Measurements from ENCODE around the gene BATF. TPM values are rescaled to one million over a fixed set of nuclear protein-coding genes. Genes with fewer than 3 reads are reported as not detected.

BATF gene
- total RNA-seq, 1 experiment from 2014 or later: not detected

DNA sequence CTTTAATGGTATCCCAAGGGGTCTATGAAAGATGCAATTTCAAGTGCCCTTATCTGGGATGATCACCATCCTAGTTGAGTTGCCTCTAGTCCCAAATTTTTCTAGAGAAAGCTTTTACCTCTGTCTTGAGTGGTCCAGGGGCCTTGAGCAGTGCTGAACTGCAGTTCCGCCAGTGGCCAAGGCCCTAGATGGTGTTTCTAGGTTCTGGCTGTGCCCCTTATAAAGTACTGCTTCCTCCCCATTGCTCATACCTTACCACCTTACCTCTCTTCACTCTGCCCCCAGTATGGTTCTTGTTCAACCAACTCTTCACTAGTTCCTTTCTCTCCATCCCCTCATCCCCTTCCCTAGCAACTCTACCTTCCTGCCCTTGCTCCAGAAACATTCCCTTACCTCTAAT is 3.7 kb downstream of the BATF start:
- ATAC-seq: no peak
- ChIA-PET POLR2A (interaction anchor here (0.7 kb wide), 1 partner anchor 8 kb away, joined by 12 read pairs; no protein-coding TSS in a partner anchor), CTCF (no interaction called here)
- no peaks in the 10 kb centered on the region for H3K4me1 ChIP-seq (ENCODE audit: control insufficient read depth, insufficient read depth, low read length)
- no peaks in the 10 kb centered on the region for H3K27me3 ChIP-seq (ENCODE audit: control insufficient read depth, insufficient read depth, low read length)
- H3K27ac ChIP-seq (ENCODE audit: low read length): no peak overlapping the region
- no peak overlapping the region for H3K4me3 ChIP-seq (ENCODE audit: low read depth in 2 of 2, low read length in 2 of 2)
- no peaks in the 10 kb centered on the region for H3K36me3 ChIP-seq (ENCODE audit: control insufficient read depth, insufficient read depth, low read length)
- intact Hi-C loops (cut with micrococcal nuclease; ENCODE audit: unreplicated experiment) (no loop called here), in situ Hi-C loops (cut with HindIII; ENCODE audit: low pct_unique_long_range_greater_than_20kb, low sequenced_read_pairs) (no loop called here)
- H3K9me3 ChIP-seq (ENCODE audit: control insufficient read depth, insufficient read depth, low read depth, low read length): no peaks in the 10 kb centered on the region
- BruUV-seq (replicated peaks): no TSS peak
- no peak for DNase-seq (ENCODE audit: low read depth, low spot score)
- TF ChIP-seq, protein P1, sequence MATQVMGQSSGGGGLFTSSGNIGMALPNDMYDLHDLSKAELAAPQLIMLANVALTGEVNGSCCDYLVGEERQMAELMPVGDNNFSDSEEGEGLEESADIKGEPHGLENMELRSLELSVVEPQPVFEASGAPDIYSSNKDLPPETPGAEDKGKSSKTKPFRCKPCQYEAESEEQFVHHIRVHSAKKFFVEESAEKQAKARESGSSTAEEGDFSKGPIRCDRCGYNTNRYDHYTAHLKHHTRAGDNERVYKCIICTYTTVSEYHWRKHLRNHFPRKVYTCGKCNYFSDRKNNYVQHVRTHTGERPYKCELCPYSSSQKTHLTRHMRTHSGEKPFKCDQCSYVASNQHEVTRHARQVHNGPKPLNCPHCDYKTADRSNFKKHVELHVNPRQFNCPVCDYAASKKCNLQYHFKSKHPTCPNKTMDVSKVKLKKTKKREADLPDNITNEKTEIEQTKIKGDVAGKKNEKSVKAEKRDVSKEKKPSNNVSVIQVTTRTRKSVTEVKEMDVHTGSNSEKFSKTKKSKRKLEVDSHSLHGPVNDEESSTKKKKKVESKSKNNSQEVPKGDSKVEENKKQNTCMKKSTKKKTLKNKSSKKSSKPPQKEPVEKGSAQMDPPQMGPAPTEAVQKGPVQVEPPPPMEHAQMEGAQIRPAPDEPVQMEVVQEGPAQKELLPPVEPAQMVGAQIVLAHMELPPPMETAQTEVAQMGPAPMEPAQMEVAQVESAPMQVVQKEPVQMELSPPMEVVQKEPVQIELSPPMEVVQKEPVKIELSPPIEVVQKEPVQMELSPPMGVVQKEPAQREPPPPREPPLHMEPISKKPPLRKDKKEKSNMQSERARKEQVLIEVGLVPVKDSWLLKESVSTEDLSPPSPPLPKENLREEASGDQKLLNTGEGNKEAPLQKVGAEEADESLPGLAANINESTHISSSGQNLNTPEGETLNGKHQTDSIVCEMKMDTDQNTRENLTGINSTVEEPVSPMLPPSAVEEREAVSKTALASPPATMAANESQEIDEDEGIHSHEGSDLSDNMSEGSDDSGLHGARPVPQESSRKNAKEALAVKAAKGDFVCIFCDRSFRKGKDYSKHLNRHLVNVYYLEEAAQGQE (IDR thresholded peaks at IDR 0.05; ENCODE audit: insufficient read depth in 1 of 2, low read depth in 2 of 2, low read length in 1 of 2): no peak
- TF ChIP-seq CTCF (IDR thresholded peaks at IDR 0.05) (no peak), SIN3A (IDR thresholded peaks at IDR 0.05; ENCODE audit: borderline replicate concordance, insufficient read depth, low read depth, low read length) (no peak), TCF7L2 (IDR thresholded peaks at IDR 0.05; ENCODE audit: low read depth, low read length) (no peak), POLR2AphosphoS5 (IDR thresholded peaks at IDR 0.05; ENCODE audit: low read depth, low read length) (no peak)

DNA sequence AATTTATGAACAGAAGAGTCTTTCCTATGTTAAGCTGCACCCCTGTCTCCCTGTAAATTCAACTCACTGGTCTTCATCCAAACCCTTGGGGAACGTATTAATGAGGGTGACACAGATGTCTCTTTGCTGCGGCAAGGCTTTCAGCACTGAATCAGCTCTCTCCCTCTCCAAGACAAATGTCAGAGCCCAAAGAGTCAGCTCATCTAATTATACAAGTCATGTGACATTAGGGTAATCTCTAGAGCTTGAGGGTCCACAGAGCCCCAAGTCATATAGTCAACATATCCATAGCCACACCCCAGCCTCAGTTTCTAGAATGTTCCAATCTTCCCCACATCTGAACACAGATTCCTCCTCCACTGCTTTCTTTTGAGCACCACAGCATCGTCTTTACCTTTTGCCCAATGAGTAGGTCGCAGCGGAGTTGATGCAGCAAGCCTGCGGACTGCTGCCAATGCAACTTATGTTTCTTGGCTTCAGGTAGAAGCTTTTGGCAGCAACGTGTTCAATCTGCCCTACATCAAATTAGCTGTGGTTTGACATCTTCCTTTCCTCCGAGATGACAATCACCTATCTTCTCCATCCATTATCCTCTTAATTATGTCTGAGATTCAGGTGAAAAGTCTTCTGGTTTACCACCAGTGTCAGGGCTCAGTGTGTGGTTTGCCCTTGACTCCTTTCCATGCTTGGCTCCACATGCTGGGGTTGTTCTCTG is 5.3 kb downstream of the BATF start:
- Histone ChIP-seq H3K4me3 (ENCODE audit: low read depth in 2 of 2, low read length in 2 of 2) (no peak overlapping the region), H3K36me3 (ENCODE audit: control insufficient read depth, insufficient read depth, low read length) (no peaks in the 10 kb centered on the region), H3K27ac (ENCODE audit: low read length) (no peak overlapping the region), H3K4me1 (ENCODE audit: control insufficient read depth, insufficient read depth, low read length) (no peaks in the 10 kb centered on the region), H3K9me3 (ENCODE audit: control insufficient read depth, insufficient read depth, low read depth, low read length) (no peaks in the 10 kb centered on the region), H3K27me3 (ENCODE audit: control insufficient read depth, insufficient read depth, low read length) (no peaks in the 10 kb centered on the region)
- BruUV-seq (replicated peaks): no TSS peak
- in situ Hi-C loops (cut with HindIII; ENCODE audit: low pct_unique_long_range_greater_than_20kb, low sequenced_read_pairs): no loop called here
- intact Hi-C loops (cut with micrococcal nuclease; ENCODE audit: unreplicated experiment): no loop called here
- TF ChIP-seq TCF7L2 (IDR thresholded peaks at IDR 0.05; ENCODE audit: low read depth, low read length) (no peak), POLR2AphosphoS5 (IDR thresholded peaks at IDR 0.05; ENCODE audit: low read depth, low read length) (no peak), SIN3A (IDR thresholded peaks at IDR 0.05; ENCODE audit: borderline replicate concordance, insufficient read depth, low read depth, low read length) (no peak), CTCF (IDR thresholded peaks at IDR 0.05) (no peak)
- TF ChIP-seq, protein P1 (IDR thresholded peaks at IDR 0.05; ENCODE audit: insufficient read depth in 1 of 2, low read depth in 2 of 2, low read length in 1 of 2): no peak
- DNase-seq (ENCODE audit: low read depth, low spot score) (no peak), ATAC-seq (no peak)
- ChIA-PET POLR2A (no interaction called here), CTCF (no interaction called here)
